Trophoblast cell (in vitro differentiated cells and primary cell): ENCODE measurements around the gene CACNA1C.

Source experiments
- DNase-seq, 2 donors: peaks; one replicate each; pipeline ENCODE4 v3.0.0-alpha.2; 2016
- H2AFZ ChIP-seq: 2 replicates; pipeline ENCODE4 v1.6.1; 2013; ENCODE audit warnings: low read length, moderate library complexity, mild to moderate bottlenecking; ENCODE audit not compliant: insufficient read depth, poor library complexity
- H2AK5ac ChIP-seq: 2 replicates; pipeline ENCODE4 v1.6.1; 2013; ENCODE audit warnings: mild to moderate bottlenecking, low read length
- H2BK120ac ChIP-seq: 2 replicates; pipeline ENCODE4 v1.6.1; 2013; ENCODE audit warnings: low read length, mild to moderate bottlenecking, moderate library complexity; ENCODE audit not compliant: insufficient read depth, poor library complexity
- H2BK12ac ChIP-seq: 2 replicates; pipeline ENCODE4 v1.6.1; 2013; ENCODE audit warnings: mild to moderate bottlenecking, low read length, moderate library complexity
- H2BK5ac ChIP-seq: 2 replicates; pipeline ENCODE4 v1.6.1; 2013; ENCODE audit warnings: low read length, low read depth, moderate library complexity, mild to moderate bottlenecking; ENCODE audit not compliant: poor library complexity
- H3K14ac ChIP-seq: 2 replicates; pipeline ENCODE4 v1.6.1; 2013; ENCODE audit warnings: mild to moderate bottlenecking, low read length
- H3K18ac ChIP-seq: 2 replicates; pipeline ENCODE4 v1.6.1; 2013; ENCODE audit warnings: mild to moderate bottlenecking, low read length
- H3K23ac ChIP-seq: 2 replicates; pipeline ENCODE4 v1.6.1; 2013; ENCODE audit warnings: low read length
- H3K27ac ChIP-seq: 2 replicates; pipeline ENCODE4 v1.5.1; 2013; ENCODE audit warnings: low read depth, mild to moderate bottlenecking, inconsistent platforms, low read length, moderate library complexity
- H3K27me3 ChIP-seq: 2 replicates; pipeline ENCODE4 v1.6.1; 2013; ENCODE audit warnings: inconsistent platforms, mild to moderate bottlenecking, low read length, moderate library complexity; ENCODE audit not compliant: insufficient read depth
- H3K36me3 ChIP-seq, 2 experiments: 1 replicate in 1 of 2; 2 replicates in 1 of 2; pipeline ENCODE4 v1.6.1; 2013; ENCODE audit warnings: low read length in 2 of 2, mild to moderate bottlenecking in 2 of 2, moderate library complexity in 1 of 2; ENCODE audit not compliant: insufficient read depth in 2 of 2, control insufficient read depth in 1 of 2
- H3K4ac ChIP-seq: 2 replicates; pipeline ENCODE4 v1.6.1; 2013; ENCODE audit warnings: low read depth, mild to moderate bottlenecking, low read length, moderate library complexity
- H3K4me1 ChIP-seq, 2 experiments: 1 replicate in 1 of 2; 2 replicates in 1 of 2; pipeline ENCODE4 v1.6.1; 2013; ENCODE audit warnings: low read length in 2 of 2, mild to moderate bottlenecking in 2 of 2, moderate library complexity in 1 of 2; ENCODE audit not compliant: insufficient read depth in 2 of 2, control insufficient read depth in 1 of 2
- H3K4me2 ChIP-seq: 2 replicates; pipeline ENCODE4 v1.6.1; 2013; ENCODE audit warnings: inconsistent platforms, mild to moderate bottlenecking, low read length, moderate library complexity
- H3K4me3 ChIP-seq: 2 replicates; pipeline ENCODE4 v1.5.1; 2013; ENCODE audit warnings: mild to moderate bottlenecking, low read depth, low read length, inconsistent platforms
- H3K79me1 ChIP-seq: one replicate; pipeline ENCODE4 v1.6.1; 2013; ENCODE audit warnings: low read length
- H3K79me2 ChIP-seq: 2 replicates; pipeline ENCODE4 v1.6.1; 2013; ENCODE audit warnings: low read length, mild to moderate bottlenecking; ENCODE audit not compliant: control insufficient read depth, insufficient read depth, poor library complexity
- H3K9ac ChIP-seq: 2 replicates; pipeline ENCODE4 v1.6.1; 2013; ENCODE audit warnings: mild to moderate bottlenecking, low read length
- H3K9me3 ChIP-seq: 2 replicates; pipeline ENCODE4 v1.6.1; 2013; ENCODE audit warnings: low read depth, mild to moderate bottlenecking, control low read depth, inconsistent platforms, low read length; ENCODE audit not compliant: insufficient read depth
- H4K12ac ChIP-seq: 2 replicates; pipeline ENCODE4 v1.6.1; 2013; ENCODE audit warnings: low read depth, mild to moderate bottlenecking, low read length, moderate library complexity
- H4K8ac ChIP-seq: 2 replicates; pipeline ENCODE4 v1.6.1; 2013; ENCODE audit warnings: low read depth, mild to moderate bottlenecking, low read length, moderate library complexity
- H4K91ac ChIP-seq: one replicate; pipeline ENCODE4 v1.6.1; 2013; ENCODE audit warnings: low read depth, mild to moderate bottlenecking, low read length, moderate library complexity
- WGBS: extraction: QIAGEN DNeasy Blood & Tissue Kit; methylation state at CpG from one replicate; pipeline ENCODE4 v1.1.7; 2013; ENCODE audit warnings: missing lambda C conversion rate; ENCODE audit not compliant: insufficient read length, insufficient coverage; ENCODE audit errors: extremely low coverage; 5-methylcytosine and 5-hydroxymethylcytosine counted together

The CACNA1C gene

DNA sequence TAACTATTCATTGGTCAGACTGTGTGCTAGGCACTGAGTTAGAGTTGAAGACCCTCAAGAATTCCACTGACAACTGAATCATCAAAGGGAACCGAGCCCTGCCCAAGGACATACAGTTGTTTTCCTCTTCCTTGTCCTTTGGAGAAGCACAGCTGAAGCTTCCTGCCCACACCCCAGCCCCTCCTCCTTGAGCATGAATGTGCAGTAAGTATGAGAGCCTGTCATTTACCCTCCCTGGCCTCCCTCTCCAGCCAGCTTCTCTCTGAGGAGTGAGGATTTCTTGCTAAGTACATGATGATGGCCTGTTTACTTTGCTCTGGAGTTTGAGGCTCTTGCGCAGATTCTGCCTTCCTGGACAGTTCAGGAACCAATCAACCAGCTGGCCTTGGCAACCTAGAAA lies 235.2 kb downstream of the CACNA1C start:
- H2BK5ac ChIP-seq, result no peak overlapping the region
- H3K27me3 ChIP-seq, result no peaks in the 10 kb centered on the region
- no peak overlapping the region for H3K23ac ChIP-seq
- H4K8ac ChIP-seq, result no peak overlapping the region
- no peaks in the 10 kb centered on the region for H3K36me3 ChIP-seq
- no peak overlapping the region for H3K9ac ChIP-seq
- H3K4me1 ChIP-seq, result peaks cover 42 to 55% of the 10 kb centered on the region in 2 experiments
- no peak overlapping the region for H2AK5ac ChIP-seq
- no CpG with 5 or more reads among the region's 2 CpGs for WGBS
- H2BK12ac ChIP-seq, result no peak overlapping the region
- H4K91ac ChIP-seq, result peak overlapping the region; percentile 20
- H3K14ac ChIP-seq, result no peak overlapping the region
- no peak overlapping the region for H4K12ac ChIP-seq
- no peaks in the 10 kb centered on the region for H3K79me2 ChIP-seq
- no peak overlapping the region for H2BK120ac ChIP-seq
- no peak overlapping the region for H3K18ac ChIP-seq
- peaks cover 22% of the 10 kb centered on the region for H3K79me1 ChIP-seq
- no peak overlapping the region for H3K4me2 ChIP-seq
- H3K27ac ChIP-seq, result no peak overlapping the region
- H3K4ac ChIP-seq, result no peak overlapping the region
- no peaks in the 10 kb centered on the region for H3K9me3 ChIP-seq
- H2AFZ ChIP-seq, result no peak overlapping the region
- H3K4me3 ChIP-seq, result no peak overlapping the region
- DNase-seq, result no peak

DNA sequence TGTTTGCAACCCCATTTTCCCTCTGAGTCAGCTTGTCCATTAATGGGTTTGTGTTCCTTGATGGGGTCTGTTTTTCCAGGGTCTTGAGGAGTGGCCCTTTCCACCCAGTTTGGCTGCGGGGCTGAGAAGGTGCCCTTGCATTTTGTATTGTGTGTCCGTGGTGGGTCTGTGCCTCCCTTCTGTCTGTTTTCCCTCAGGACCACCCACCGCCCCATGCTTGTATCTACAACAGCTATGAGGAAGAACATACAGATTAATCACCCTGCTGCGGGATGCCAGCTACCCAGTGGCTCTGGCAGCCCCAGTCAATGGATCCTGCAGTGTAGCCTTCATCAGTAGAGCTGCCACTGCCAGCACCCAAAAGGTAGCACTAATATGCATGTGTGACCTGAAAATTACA lies 235.7 kb downstream of the CACNA1C start:
- H3K14ac ChIP-seq, result no peak overlapping the region
- H2BK5ac ChIP-seq, result no peak overlapping the region
- H3K4me3 ChIP-seq, result no peak overlapping the region
- WGBS, result no CpG with 5 or more reads among the region's 4 CpGs
- peaks cover 22% of the 10 kb centered on the region for H3K79me1 ChIP-seq
- H3K4me2 ChIP-seq, result no peak overlapping the region
- no peak overlapping the region for H3K27ac ChIP-seq
- no peak overlapping the region for H2AK5ac ChIP-seq
- H4K8ac ChIP-seq, result no peak overlapping the region
- no peak overlapping the region for H3K9ac ChIP-seq
- H3K23ac ChIP-seq, result no peak overlapping the region
- no peaks in the 10 kb centered on the region for H3K36me3 ChIP-seq
- no peak overlapping the region for H2BK120ac ChIP-seq
- no peak overlapping the region for H2AFZ ChIP-seq
- H3K4me1 ChIP-seq, result peaks cover 42 to 54% of the 10 kb centered on the region in 2 experiments
- no peak for DNase-seq
- no peak overlapping the region for H4K12ac ChIP-seq
- H3K18ac ChIP-seq, result no peak overlapping the region
- no peak overlapping the region for H3K4ac ChIP-seq
- H4K91ac ChIP-seq, result no peak overlapping the region
- H3K79me2 ChIP-seq, result no peaks in the 10 kb centered on the region
- no peaks in the 10 kb centered on the region for H3K9me3 ChIP-seq
- no peaks in the 10 kb centered on the region for H3K27me3 ChIP-seq
- H2BK12ac ChIP-seq, result no peak overlapping the region

DNA sequence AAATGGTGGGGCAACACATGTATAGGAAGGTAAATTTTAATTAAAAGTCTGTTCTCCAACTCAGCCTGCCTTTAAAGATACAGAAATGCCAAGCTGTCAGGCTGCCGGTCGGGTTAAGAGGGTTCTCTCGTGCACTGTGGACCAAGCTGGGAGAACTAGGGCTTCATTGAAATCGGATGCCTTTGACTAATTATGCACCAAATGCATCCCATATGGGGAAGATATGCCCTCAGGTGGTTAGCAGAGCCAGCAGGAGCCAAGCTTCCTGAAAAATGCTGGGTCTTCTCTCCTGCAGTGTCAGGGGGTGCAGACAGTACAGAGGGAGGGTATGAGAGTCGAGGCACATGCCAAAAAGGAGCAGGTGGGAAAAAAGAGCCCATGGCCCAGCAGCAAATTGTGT lies 236.1 kb downstream of the CACNA1C start:
- Histone ChIP-seq H4K12ac (no peak overlapping the region), H3K27me3 (no peaks in the 10 kb centered on the region), H2BK12ac (no peak overlapping the region), H3K4me1 (peaks cover 38 to 50% of the 10 kb centered on the region in 2 experiments), H3K4me2 (no peak overlapping the region), H3K14ac (no peak overlapping the region), H2BK5ac (no peak overlapping the region), H2BK120ac (no peak overlapping the region), H3K79me2 (no peaks in the 10 kb centered on the region), H3K4me3 (no peak overlapping the region), H3K36me3 (no peaks in the 10 kb centered on the region), H2AFZ (no peak overlapping the region), H4K91ac (no peak overlapping the region), H3K4ac (no peak overlapping the region), H3K18ac (no peak overlapping the region), H3K23ac (no peak overlapping the region), H4K8ac (no peak overlapping the region), H3K9me3 (no peaks in the 10 kb centered on the region), H2AK5ac (no peak overlapping the region), H3K79me1 (peaks cover 22% of the 10 kb centered on the region), H3K9ac (no peak overlapping the region), H3K27ac (no peak overlapping the region)
- WGBS, result no CpG with 5 or more reads among the region's 5 CpGs
- no peak for DNase-seq

DNA sequence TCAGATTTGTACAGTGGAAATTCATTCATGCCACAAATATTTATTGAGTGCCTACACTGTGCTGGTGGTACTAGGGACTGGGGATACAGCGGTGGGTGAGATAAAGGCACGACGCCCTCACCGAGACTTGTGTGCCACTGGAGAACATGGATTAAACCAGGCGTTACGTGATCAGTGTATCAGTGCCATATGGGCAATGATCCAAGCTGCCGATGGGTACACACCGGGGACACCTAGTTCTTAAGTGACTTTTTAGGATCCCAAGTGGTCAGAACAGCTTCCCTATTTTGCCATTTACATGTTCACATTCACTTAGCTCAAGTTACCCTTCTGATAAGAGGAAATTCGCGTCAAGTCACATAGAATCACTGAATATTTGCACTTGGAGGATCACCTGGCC lies 236.7 kb downstream of the CACNA1C start:
- Histone ChIP-seq H3K79me1 (peaks cover 21% of the 10 kb centered on the region), H3K4me1 (peaks cover 33 to 45% of the 10 kb centered on the region in 2 experiments)
- no peak for DNase-seq

More for the DNA sequence above, 236.7 kb downstream of the CACNA1C start:
- Histone ChIP-seq H3K36me3 (no peaks in the 10 kb centered on the region), H2AK5ac (no peak overlapping the region), H2AFZ (no peak overlapping the region), H2BK12ac (no peak overlapping the region), H3K18ac (no peak overlapping the region), H2BK120ac (no peak overlapping the region), H3K27ac (no peak overlapping the region), H3K4ac (no peak overlapping the region), H3K4me2 (no peak overlapping the region), H3K27me3 (no peaks in the 10 kb centered on the region), H3K14ac (no peak overlapping the region), H3K23ac (no peak overlapping the region), H3K9me3 (peaks cover 2% of the 10 kb centered on the region), H2BK5ac (no peak overlapping the region), H3K4me3 (no peak overlapping the region), H4K8ac (no peak overlapping the region), H3K79me2 (no peaks in the 10 kb centered on the region), H4K91ac (no peak overlapping the region), H3K9ac (no peak overlapping the region), H4K12ac (no peak overlapping the region)
- WGBS, result no CpG with 5 or more reads among the region's 10 CpGs
